Choroid plexus epithelial cell (primary cell): ENCODE measurements around the gene SLC25A41.

Source experiments
- DNase-seq: peaks from one replicate; pipeline ENCODE4 v3.0.0-alpha.2; 2010; ENCODE audit warnings: low read depth
- H3K4me3 ChIP-seq: 2 replicates; pipeline ENCODE4 v1.5.1; 2011; ENCODE audit warnings: low read depth, mild to moderate bottlenecking, control low read depth, low read length, moderate library complexity
- TF ChIP-seq, protein P1 (sequence below): conservative IDR thresholded peaks from 2 replicates; pipeline ENCODE4 v1.5.1; 2011; ENCODE audit warnings: low read depth, mild to moderate bottlenecking, control low read depth, inconsistent platforms, low read length, moderate library complexity

SLC25A41 gene

DNA sequence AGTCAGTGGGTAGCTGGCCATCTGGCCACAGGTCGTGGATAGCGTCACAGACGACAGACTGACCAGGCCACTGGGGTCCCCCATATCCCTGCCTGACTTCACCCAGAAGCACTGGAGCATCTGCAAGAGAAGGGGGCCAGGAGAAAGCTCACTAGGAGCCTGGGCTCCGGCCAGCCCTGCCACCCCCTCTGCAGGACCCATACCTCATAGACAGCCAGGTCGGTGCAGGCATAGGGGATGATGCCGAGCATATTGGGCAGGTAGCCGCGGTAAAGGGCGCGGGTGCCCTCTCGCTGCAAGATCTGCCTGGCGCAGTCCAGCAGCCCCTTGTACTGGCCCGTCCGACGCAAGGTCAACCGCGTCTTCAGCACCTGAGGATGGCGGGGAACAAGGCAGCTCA is 6.4 kb downstream of the SLC25A41 start:
- DNase-seq = no peak
- no peak overlapping the region for H3K4me3 ChIP-seq
- TF ChIP-seq, protein P1, sequence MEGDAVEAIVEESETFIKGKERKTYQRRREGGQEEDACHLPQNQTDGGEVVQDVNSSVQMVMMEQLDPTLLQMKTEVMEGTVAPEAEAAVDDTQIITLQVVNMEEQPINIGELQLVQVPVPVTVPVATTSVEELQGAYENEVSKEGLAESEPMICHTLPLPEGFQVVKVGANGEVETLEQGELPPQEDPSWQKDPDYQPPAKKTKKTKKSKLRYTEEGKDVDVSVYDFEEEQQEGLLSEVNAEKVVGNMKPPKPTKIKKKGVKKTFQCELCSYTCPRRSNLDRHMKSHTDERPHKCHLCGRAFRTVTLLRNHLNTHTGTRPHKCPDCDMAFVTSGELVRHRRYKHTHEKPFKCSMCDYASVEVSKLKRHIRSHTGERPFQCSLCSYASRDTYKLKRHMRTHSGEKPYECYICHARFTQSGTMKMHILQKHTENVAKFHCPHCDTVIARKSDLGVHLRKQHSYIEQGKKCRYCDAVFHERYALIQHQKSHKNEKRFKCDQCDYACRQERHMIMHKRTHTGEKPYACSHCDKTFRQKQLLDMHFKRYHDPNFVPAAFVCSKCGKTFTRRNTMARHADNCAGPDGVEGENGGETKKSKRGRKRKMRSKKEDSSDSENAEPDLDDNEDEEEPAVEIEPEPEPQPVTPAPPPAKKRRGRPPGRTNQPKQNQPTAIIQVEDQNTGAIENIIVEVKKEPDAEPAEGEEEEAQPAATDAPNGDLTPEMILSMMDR = no peak

- TF ChIP-seq, protein P1 = no peak
- peak overlapping the region; percentile 11 for H3K4me3 ChIP-seq
- no peak for DNase-seq
Measured at GRCh38 chr19:6425732-6426620, 7.6 kb downstream of the SLC25A41 start.

- TF ChIP-seq, protein P1 = no peak
- peak; percentile 100 for DNase-seq
- H3K4me3 ChIP-seq = peak overlapping the region; percentile 11
Measured at GRCh38 chr19:6424939-6425731, 8.4 kb downstream of the SLC25A41 start.

- peak within 1 kb of the TSS; percentile 85 for H3K4me3 ChIP-seq
- no peak for DNase-seq
- TF ChIP-seq, protein P1 = no peak
Measured at GRCh38 chr19:6424195-6424938, 9.2 kb downstream of the SLC25A41 start, which contains the start of gene KHSRP. TSS of gene KHSRP (minus strand) at chr19:6424811. CDS start at chr19:6424701, 110 bp downstream.

DNA sequence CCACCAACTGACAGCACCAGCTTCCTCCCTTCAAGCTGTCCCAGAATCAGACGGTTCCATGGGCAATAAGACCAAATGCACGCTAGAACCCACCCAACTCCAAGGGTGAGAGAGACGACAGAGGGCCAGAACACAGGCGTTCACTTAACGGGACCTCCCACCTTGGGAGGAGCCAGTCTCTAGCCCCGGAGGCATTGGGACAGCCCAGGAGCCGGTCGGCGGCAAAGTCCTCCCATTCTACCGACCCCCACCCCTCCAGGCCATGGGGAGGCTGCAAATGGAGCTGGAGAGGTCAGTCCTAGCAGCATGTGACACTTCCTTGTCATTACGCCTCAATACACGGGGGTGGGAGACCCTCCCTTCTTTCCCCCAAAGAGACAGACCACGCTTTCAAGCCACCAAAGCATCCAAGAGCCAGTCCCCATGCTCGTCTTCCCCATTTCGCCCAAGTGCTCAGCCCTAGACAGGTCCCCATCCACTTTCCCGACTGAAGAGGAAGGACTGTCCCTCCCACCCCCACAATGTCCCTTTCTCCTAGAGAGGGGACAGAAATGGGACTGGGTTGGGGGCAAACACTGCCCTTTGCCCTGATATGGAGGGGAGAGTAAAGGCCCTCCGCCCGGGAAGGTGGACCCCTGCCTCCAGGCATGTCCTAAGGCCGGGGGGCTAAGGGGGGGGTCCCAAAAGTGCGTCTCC is 9.9 kb downstream of the SLC25A41 start:
- DNase-seq = peak; percentile 66
- H3K4me3 ChIP-seq = peak overlapping the region; percentile 85
- TF ChIP-seq, protein P1 = no peak
